Stimulated activated effector memory CD8-positive, alpha-beta T cell treated with anti-CD3 and anti-CD28 coated beads, Interleukin-12 subunit alpha, Interleukin-12 subunit beta, amount 100 ng/mL, for 72 hours (primary cell): ENCODE results near the gene RSAD1.

Experiments
- ATAC-seq: fragments of 150-1000 bp; cut with Tn5 transposase; 2 replicates; pipeline ENCODE4 v1.10.0; 2021
- DNase-seq, 2 donors: peaks; one replicate each; pipeline ENCODE4 v3.0.0; 2021 to 2022; ENCODE audit warnings: low spot score in 2 of 2
- H3K27ac Mint-ChIP-seq: one replicate; pipeline ENCODE4 v1.8.0; 2022; ENCODE audit warnings: mild to moderate bottlenecking, mixed read lengths
- H3K36me3 Mint-ChIP-seq: one replicate; pipeline ENCODE4 v1.8.0; 2022; ENCODE audit warnings: mild to moderate bottlenecking, mixed read lengths
- H3K4me1 Mint-ChIP-seq: one replicate; pipeline ENCODE4 v1.8.0; 2022; ENCODE audit warnings: mixed read lengths
- H3K4me3 Mint-ChIP-seq: one replicate; pipeline ENCODE4 v1.8.0; 2022; ENCODE audit warnings: mild to moderate bottlenecking, mixed read lengths
- H3K9me3 Mint-ChIP-seq: one replicate; pipeline ENCODE4 v1.8.0; 2022; ENCODE audit warnings: mixed read lengths

Gene RSAD1

DNA sequence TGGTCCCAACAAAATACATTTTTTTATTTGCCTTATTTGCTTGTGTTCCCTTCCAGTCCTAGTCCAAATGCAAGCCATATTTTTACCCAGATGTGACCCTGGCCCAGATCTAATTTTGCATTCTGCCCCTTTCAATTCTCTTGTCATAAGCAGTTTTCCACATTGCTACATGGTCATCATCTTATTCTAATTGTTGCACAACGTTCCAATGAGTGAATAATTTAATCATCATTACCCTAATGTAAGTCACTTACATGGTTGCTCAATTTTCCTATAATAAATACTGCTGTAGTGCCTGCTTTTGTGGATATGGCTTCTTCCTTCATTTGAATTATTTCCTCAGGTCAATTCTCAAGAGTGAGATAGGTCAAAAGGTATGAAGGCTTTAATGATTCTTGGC, 12.8 kb downstream of the RSAD1 start:
- Mint-ChIP-seq H3K4me3 (no peak overlapping the region), H3K36me3 (peaks cover 5% of the 10 kb centered on the region), H3K4me1 (no peaks in the 10 kb centered on the region), H3K9me3 (no peaks in the 10 kb centered on the region), H3K27ac (no peak overlapping the region)
- DNase-seq (no peak), ATAC-seq (no peak)

DNA sequence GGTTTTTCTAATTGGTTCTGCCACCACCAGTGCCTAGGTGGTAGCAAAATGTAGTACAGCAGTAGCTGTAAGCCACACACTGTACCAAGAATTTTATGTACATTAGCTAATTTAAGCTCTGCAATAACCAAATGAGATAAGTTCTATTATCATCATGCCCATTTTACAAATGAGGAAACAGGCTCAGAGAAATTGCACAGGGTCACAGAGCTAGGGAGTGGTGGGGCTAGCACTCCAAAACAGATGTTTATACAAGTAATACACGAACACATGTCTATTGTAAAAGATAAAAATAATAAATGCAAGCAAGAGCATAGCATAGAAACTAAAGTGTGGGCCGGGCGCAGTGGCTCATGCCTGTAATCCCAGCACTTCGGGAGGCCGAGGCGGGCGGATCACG, 13.6 kb downstream of the RSAD1 start:
- ATAC-seq (no peak), DNase-seq (no peak)
- no peak overlapping the region for H3K27ac Mint-ChIP-seq
- no peaks in the 10 kb centered on the region for H3K9me3 Mint-ChIP-seq
- H3K4me3 Mint-ChIP-seq = no peak overlapping the region
- H3K4me1 Mint-ChIP-seq = no peaks in the 10 kb centered on the region
- no peaks in the 10 kb centered on the region for H3K36me3 Mint-ChIP-seq

DNA sequence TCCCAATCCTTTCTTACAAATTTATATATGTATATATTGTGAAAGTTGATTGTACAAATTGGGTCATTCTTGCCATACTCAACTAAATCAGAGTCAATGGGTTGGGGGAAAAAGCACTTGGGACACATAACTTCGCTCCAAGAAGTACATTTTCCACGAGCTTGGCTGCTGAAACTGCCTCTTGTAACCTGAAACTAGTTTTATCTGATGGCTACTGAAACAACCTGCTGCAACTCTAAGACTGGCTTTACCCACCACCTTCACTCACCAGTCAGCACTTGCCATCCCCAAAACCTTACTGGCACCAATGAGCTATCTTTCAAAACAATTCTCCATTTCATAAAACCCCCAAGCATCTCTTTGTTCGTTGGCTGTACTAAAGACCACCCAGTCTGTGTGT, 15.1 kb downstream of the RSAD1 start:
- DNase-seq = no peak
- H3K27ac Mint-ChIP-seq = no peak overlapping the region
- no peaks in the 10 kb centered on the region for H3K4me1 Mint-ChIP-seq
- no peaks in the 10 kb centered on the region for H3K36me3 Mint-ChIP-seq
- H3K9me3 Mint-ChIP-seq = no peaks in the 10 kb centered on the region
- ATAC-seq = no peak
- H3K4me3 Mint-ChIP-seq = no peak overlapping the region

DNA sequence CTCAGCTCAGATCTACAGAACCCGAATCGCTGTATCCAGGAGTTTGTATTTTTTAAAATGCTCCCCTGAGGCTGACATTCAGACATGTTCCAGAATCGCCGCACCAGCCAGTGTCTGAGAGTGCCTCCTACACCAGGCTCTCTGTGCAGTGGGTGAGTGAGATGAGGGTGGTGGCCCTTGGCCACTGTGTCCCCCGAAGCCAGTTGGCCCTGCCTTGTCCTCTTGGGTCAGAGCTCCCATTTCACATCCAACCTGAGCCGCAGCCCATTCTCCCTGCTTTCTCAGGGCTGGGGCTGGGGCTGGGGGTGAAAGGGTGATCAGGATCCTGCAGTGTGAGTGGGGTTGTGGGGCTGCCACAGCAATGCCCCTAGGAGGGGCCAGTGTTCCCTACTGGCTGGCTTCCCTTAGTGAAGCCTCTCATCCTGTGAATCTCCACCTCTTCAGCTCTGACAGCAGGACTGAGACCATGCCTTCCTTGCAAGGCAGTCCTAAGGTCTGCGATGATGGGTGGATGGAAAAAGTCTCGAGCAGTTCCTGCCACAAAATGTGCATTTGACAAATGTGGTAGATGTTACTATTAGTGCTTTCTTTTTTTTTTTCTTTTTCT, 16.7 kb downstream of the RSAD1 start:
- Mint-ChIP-seq H3K4me3 (no peak overlapping the region), H3K9me3 (no peaks in the 10 kb centered on the region), H3K27ac (no peak overlapping the region), H3K4me1 (no peaks in the 10 kb centered on the region), H3K36me3 (no peaks in the 10 kb centered on the region)
- ATAC-seq (no peak), DNase-seq (no peak)

- Mint-ChIP-seq H3K27ac (no peak overlapping the region), H3K36me3 (no peaks in the 10 kb centered on the region), H3K9me3 (no peaks in the 10 kb centered on the region), H3K4me3 (no peak overlapping the region), H3K4me1 (no peaks in the 10 kb centered on the region)
- DNase-seq (no peak), ATAC-seq (no peak)
Observed at GRCh38 chr17:50495918-50496317, 17.3 kb downstream of the RSAD1 start.

DNA sequence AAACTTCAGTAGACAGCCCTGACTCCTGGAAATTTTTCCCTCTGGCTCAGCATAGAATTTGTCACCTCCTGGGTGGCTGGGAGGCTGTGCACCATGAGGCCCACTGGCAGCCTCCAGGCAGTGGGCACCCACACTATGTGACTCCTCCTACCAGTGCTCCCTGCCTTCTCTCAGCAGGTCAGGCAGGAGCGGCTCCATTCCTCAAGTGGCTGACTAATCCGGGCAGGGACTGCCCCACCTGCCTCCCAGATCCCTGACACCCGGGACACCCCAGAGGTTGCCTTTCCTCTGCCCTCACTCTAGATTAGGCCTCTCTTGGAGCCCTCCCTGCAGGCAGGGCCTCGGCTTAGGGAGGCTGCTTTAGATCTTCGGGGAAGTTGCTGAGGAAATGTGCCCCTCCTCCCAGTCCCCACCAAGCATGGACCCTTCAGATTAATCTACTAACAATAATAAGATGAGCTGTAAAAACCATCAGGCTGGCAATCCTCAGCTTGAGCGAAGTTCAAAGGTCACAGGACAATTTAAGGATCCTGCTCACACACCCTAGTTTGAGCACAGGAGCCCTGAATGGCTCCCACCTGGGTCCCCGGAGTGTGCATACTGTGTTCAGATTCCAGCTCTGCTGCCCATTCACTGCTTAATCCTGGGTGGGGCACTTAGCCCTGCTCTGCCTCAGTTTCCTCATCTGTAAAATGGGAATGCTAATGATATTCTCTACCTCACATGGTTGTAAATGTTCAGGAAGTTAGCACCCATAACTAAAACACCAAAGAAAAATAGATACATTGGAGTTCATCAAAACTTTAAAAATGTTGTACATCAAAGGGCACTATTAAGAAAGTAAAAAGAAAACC, 19.6 kb downstream of the RSAD1 start:
- H3K9me3 Mint-ChIP-seq = no peaks in the 10 kb centered on the region
- no peak for ATAC-seq
- H3K27ac Mint-ChIP-seq = no peak overlapping the region
- no peaks in the 10 kb centered on the region for H3K4me1 Mint-ChIP-seq
- no peaks in the 10 kb centered on the region for H3K36me3 Mint-ChIP-seq
- H3K4me3 Mint-ChIP-seq = no peak overlapping the region
- no peak for DNase-seq

- Mint-ChIP-seq H3K4me1 (peaks cover 7% of the 10 kb centered on the region), H3K27ac (no peak overlapping the region), H3K4me3 (no peak overlapping the region), H3K9me3 (no peaks in the 10 kb centered on the region), H3K36me3 (no peaks in the 10 kb centered on the region)
- ATAC-seq (no peak), DNase-seq (no peak)
Observed at GRCh38 chr17:50499270-50499669, 20.6 kb downstream of the RSAD1 start.

DNA sequence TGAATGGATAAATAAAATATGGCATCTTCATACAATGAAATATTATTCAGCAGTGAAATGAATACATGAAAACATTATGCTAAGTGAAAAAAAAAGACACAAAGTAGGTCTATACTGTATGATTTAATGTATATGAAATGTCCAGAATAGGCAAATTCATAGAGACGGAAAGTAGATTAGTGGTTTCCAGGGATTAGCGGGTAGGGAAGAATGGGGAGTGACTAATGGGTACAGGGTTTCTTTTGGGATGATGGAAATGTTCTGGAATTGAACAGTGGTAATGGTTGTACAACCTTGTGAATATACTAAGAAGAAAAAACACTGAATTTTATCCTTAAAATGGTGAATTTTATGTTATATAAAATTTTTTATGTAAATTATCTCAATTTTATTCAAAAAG, 21.1 kb downstream of the RSAD1 start:
- ATAC-seq (no peak), DNase-seq (no peak)
- Mint-ChIP-seq H3K4me1 (peaks cover 7% of the 10 kb centered on the region), H3K4me3 (no peak overlapping the region), H3K27ac (no peak overlapping the region), H3K36me3 (no peaks in the 10 kb centered on the region), H3K9me3 (no peaks in the 10 kb centered on the region)

- ATAC-seq (no peak), DNase-seq (no peak)
- H3K9me3 Mint-ChIP-seq = no peaks in the 10 kb centered on the region
- H3K4me1 Mint-ChIP-seq = peaks cover 7% of the 10 kb centered on the region
- no peaks in the 10 kb centered on the region for H3K36me3 Mint-ChIP-seq
- no peak overlapping the region for H3K27ac Mint-ChIP-seq
- H3K4me3 Mint-ChIP-seq = no peak overlapping the region
Observed at GRCh38 chr17:50501054-50501453, 22.4 kb downstream of the RSAD1 start.

GRCh38 chr17:50502301-50502990, 23.8 kb downstream of the RSAD1 start:
- peak; percentile 17 for ATAC-seq
- H3K4me3 Mint-ChIP-seq = no peak overlapping the region
- no peak overlapping the region for H3K27ac Mint-ChIP-seq
- no peak for DNase-seq
- peaks cover 8% of the 10 kb centered on the region for H3K4me1 Mint-ChIP-seq
- H3K9me3 Mint-ChIP-seq = no peaks in the 10 kb centered on the region
- no peaks in the 10 kb centered on the region for H3K36me3 Mint-ChIP-seq

- DNase-seq (no peak), ATAC-seq (no peak)
- H3K9me3 Mint-ChIP-seq = no peaks in the 10 kb centered on the region
- peaks cover 31% of the 10 kb centered on the region for H3K4me1 Mint-ChIP-seq
- no peak overlapping the region for H3K4me3 Mint-ChIP-seq
- H3K36me3 Mint-ChIP-seq = no peaks in the 10 kb centered on the region
- no peak overlapping the region for H3K27ac Mint-ChIP-seq
Observed at GRCh38 chr17:50505591-50506130, 27.0 kb downstream of the RSAD1 start.

DNA sequence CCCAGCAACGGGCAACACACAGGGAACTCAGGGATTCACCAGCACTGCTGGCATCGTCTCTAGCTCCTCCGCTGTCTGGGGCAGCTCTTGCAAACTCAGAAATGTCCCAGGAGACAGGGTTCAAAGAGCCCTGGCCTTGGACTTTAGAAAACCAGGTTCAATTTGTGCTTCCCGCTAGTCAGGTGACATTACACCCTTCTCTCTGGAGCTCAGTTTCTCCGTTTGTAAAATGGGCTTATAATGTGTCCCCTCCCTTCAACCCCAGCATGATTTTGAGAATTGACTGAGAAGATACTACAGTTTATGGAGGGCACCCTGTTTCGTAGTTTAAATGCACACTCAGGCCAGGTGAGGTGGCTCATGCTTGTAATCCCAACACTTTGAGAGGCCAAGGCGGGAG, 27.6 kb downstream of the RSAD1 start:
- Mint-ChIP-seq H3K4me3 (no peak overlapping the region), H3K27ac (no peak overlapping the region), H3K4me1 (peaks cover 37% of the 10 kb centered on the region), H3K9me3 (no peaks in the 10 kb centered on the region), H3K36me3 (no peaks in the 10 kb centered on the region)
- ATAC-seq (no peak), DNase-seq (no peak)

DNA sequence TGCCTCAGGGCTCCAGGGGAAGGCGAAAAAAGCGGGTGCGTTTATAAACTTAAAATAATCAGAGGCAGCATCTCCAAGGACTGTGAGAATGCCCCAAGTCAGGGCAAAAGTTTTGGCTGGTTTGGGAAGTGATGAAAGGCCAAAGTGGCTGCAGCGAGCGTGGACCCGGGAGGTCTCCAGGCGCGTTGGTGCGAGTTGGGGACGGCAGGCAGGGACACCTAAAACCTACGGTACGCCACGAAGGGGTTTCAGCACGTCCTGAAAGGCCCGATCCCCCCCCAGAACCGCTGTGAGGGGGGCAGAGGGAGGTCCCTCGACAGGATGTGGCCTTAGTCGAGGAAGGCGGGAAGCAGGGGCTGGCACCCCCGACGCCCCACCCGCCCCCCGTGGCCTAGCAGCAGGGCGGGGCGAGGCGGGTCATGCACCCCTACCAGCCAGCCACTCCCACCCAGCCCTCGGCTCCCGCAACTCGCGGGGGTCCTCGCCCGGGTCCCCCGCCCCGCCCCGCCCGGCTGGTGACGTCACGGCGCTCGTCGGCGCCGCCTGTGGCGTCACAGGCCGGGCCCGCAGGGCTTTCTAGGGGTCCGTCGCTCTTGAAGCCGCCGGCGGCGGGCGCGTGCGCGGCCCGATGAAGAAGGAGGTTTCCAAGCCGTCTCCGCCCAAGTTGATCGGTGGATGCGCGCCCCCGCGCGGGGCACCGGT, 29.4 kb downstream of the RSAD1 start, which contains the start of gene MYCBPAP:
TSS of gene MYCBPAP (plus strand) at position 569 of the 702 bp plus-strand sequence. CDS start 236 bp downstream, outside the sequence.
- peak within 1 kb of the TSS; percentile 92 for H3K4me3 Mint-ChIP-seq
- DNase-seq = peak; percentile 67 to 90
- H3K27ac Mint-ChIP-seq = peak within 1 kb of the TSS; percentile 93
- H3K36me3 Mint-ChIP-seq = no peaks in the 10 kb centered on the region
- H3K9me3 Mint-ChIP-seq = no peaks in the 10 kb centered on the region
- ATAC-seq = peak; percentile 79
- peaks cover 50% of the 10 kb centered on the region for H3K4me1 Mint-ChIP-seq

DNA sequence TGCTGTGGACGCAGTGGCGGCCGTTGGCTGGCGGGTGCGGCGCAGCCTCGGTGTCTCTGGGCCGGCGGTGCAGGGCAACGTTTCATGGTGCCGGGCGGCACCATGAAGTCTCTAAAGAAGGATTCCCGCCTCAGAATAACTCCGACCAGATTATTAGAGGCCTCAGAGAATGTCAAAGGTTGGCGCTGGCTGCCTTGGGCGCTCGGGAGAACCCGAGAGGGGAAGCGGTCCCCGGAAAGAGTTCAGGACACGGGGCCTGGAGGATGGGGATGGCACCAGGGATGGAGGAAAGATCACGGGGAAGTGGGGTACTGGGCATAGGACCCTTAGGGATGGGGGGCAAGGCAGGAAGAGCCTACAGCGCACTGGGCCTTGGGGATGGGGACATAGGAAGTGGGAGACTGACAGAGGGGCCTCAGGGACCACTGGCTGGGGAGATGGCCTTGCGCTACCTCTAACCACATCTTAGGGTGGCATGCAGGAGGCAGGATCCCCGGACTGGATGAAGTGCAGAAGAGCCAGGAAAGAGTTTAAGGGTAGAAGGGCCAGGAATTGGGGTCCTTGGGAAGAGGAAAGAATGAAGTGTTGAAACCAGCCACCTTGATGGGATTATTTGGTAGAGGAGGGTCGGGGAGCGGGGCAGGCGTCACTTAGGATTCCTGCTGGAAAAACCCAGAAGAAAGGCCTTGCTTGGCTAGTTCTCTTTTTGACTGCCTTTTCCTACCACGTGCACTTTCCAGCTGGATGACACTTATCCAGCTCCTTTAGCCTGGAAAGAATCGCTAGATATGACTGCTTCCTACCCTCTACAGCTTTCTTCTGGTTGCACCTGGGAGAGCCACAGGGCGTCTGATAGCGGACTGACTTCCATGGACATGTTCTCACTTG, 30.2 kb downstream of the RSAD1 start:
- ATAC-seq (no peak), DNase-seq (no peak)
- peak overlapping the region; percentile 93 for H3K27ac Mint-ChIP-seq
- H3K9me3 Mint-ChIP-seq = no peaks in the 10 kb centered on the region
- H3K36me3 Mint-ChIP-seq = no peaks in the 10 kb centered on the region
- peaks cover 45% of the 10 kb centered on the region for H3K4me1 Mint-ChIP-seq
- H3K4me3 Mint-ChIP-seq = peak overlapping the region; percentile 92
